Measurements from ENCODE around the gene CEP135.

- TF ChIP-seq CTCF (IDR thresholded peaks at IDR 0.05 in 2 of 3, conservative IDR thresholded peaks at IDR 0.05 in 1 of 3; ENCODE audit: borderline replicate concordance in 1 of 3, insufficient read depth in 1 of 3, low read depth in 2 of 3, low read length in 2 of 3) = no peak
- TF ChIP-seq POLR2A (IDR thresholded peaks at IDR 0.05; ENCODE audit: borderline replicate concordance, extremely low read depth, insufficient read depth, insufficient read length) = no peak
- no peak for TF ChIP-seq MAX (IDR thresholded peaks at IDR 0.05)
- no peak for TF ChIP-seq EZH2 (IDR thresholded peaks at IDR 0.05)
- TF ChIP-seq RAD21 (IDR thresholded peaks at IDR 0.05; ENCODE audit: low read depth) = no peak
- no peak for TF ChIP-seq SIN3A (IDR thresholded peaks at IDR 0.05; ENCODE audit: low read depth)
- TF ChIP-seq FOSL1 (IDR thresholded peaks at IDR 0.05; ENCODE audit: low read depth) = no peak
- TF ChIP-seq POLR2AphosphoS5 (IDR thresholded peaks at IDR 0.05; ENCODE audit: low read depth, low read length) = no peak
- no peak for TF ChIP-seq EGR1 (IDR thresholded peaks at IDR 0.05; ENCODE audit: low read depth)
- no peak for TF ChIP-seq ELF1 (IDR thresholded peaks at IDR 0.05; ENCODE audit: borderline replicate concordance, low read depth)
Observed at GRCh38 chr4:56040842-56041241, 92.1 kb downstream of the CEP135 start.
